ENCODE results near the gene POC1B. TPM values are rescaled to one million over a fixed set of nuclear protein-coding genes. Genes with fewer than 3 reads are reported as not detected.
A peak's percentile ranks its signal among the peaks of the same experiment; 100 is the strongest.

POC1B gene
- total RNA-seq, 2 donors from 2014 or later = 11.9 to 30.7 TPM

DNA sequence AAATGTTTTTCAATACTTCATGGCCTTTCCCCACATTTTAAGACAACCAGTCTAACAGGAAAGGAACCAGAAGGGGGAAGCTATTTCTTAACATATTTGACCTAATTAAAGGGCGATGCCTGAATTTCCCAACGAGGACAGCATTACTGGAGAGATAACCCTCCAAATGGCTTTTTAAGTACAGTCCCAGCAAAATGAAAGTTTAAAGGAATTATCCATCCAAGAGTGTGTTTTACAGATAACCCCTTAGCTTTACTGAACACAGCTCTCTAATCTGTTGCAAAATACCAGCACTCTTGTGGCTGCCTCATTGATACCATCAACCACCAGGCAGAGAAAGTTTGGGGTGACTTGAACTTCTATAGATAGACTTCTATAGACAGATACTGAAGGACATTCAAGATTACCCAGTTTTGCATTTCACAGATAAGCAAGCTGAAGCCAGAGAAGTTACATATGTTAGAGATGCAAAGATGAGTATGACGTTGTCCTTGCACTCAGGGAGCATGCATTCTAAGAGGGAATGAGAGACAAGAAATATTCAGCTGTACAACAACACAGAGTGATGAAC, 132.2 kb downstream of the POC1B start:
- TF ChIP-seq, protein P1, sequence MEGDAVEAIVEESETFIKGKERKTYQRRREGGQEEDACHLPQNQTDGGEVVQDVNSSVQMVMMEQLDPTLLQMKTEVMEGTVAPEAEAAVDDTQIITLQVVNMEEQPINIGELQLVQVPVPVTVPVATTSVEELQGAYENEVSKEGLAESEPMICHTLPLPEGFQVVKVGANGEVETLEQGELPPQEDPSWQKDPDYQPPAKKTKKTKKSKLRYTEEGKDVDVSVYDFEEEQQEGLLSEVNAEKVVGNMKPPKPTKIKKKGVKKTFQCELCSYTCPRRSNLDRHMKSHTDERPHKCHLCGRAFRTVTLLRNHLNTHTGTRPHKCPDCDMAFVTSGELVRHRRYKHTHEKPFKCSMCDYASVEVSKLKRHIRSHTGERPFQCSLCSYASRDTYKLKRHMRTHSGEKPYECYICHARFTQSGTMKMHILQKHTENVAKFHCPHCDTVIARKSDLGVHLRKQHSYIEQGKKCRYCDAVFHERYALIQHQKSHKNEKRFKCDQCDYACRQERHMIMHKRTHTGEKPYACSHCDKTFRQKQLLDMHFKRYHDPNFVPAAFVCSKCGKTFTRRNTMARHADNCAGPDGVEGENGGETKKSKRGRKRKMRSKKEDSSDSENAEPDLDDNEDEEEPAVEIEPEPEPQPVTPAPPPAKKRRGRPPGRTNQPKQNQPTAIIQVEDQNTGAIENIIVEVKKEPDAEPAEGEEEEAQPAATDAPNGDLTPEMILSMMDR (IDR thresholded peaks at IDR 0.05) = no peak
- no peak for DNase-seq (ENCODE audit: low spot score)
- H3K27ac ChIP-seq = no peak overlapping the region

DNA sequence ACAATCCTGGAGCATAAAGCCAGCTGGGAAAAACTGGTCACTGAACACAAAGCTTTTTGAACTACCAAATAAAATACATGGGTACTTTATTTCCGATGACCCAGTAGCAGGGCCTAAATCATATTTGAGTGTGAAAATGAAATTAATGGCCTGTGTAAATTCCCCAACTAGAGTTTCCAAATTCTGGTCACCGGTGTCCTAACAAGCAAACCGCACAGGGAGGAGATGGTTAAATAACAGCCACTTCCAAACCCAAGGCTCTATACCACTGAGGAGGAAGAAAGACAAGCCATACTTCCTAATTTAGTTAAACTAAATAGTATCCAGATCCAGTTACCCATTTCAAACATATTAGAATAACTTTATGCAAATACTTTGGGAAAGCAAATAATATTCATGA, 133.5 kb downstream of the POC1B start:
- Histone ChIP-seq H3K27ac (no peak overlapping the region), H3K4me3 (no peak overlapping the region), H3K36me3 (no peaks in the 10 kb centered on the region), H3K9me3 (no peaks in the 10 kb centered on the region), H3K27me3 (replicated peaks; ENCODE audit: insufficient read depth) (no peaks in the 10 kb centered on the region), H3K4me1 (ENCODE audit: control insufficient read depth in 1 of 2, low read depth in 2 of 2) (peaks cover 3 to 13% of the 10 kb centered on the region in 2 donors)
- peak; percentile 14 for ATAC-seq (ENCODE audit: insufficient number of reproducible peaks, low FRiP score, low read depth)
- DNase-seq (ENCODE audit: low spot score) = no peak
- TF ChIP-seq, protein P1 (IDR thresholded peaks at IDR 0.05) = no peak

More for the DNA sequence above, 132.2 kb downstream of the POC1B start:
- ATAC-seq (ENCODE audit: insufficient number of reproducible peaks, low FRiP score, low read depth) = no peak
- Histone ChIP-seq H3K27me3 (replicated peaks; ENCODE audit: insufficient read depth) (no peaks in the 10 kb centered on the region), H3K9me3 (no peaks in the 10 kb centered on the region), H3K36me3 (no peaks in the 10 kb centered on the region), H3K4me3 (no peak overlapping the region), H3K4me1 (ENCODE audit: control insufficient read depth in 1 of 2, low read depth in 2 of 2) (peaks cover 3 to 13% of the 10 kb centered on the region in 2 donors)

GRCh38 chr12:89391726-89392336, 134.0 kb downstream of the POC1B start:
- no peaks in the 10 kb centered on the region for H3K9me3 ChIP-seq
- H3K4me1 ChIP-seq (ENCODE audit: control insufficient read depth in 1 of 2, low read depth in 2 of 2) = peaks cover 3 to 13% of the 10 kb centered on the region in 2 donors
- H3K27ac ChIP-seq = no peak overlapping the region
- no peaks in the 10 kb centered on the region for H3K36me3 ChIP-seq
- no peak for ATAC-seq (ENCODE audit: insufficient number of reproducible peaks, low FRiP score, low read depth)
- no peaks in the 10 kb centered on the region for H3K27me3 ChIP-seq (replicated peaks; ENCODE audit: insufficient read depth)
- TF ChIP-seq, protein P1 (IDR thresholded peaks at IDR 0.05) = no peak
- no peak for DNase-seq (ENCODE audit: low spot score)
- no peak overlapping the region for H3K4me3 ChIP-seq

GRCh38 chr12:89390802-89391673, 134.8 kb downstream of the POC1B start:
- TF ChIP-seq, protein P1 (IDR thresholded peaks at IDR 0.05) = no peak
- Histone ChIP-seq H3K4me3 (no peak overlapping the region), H3K4me1 (ENCODE audit: control insufficient read depth in 1 of 2, low read depth in 2 of 2) (peaks cover 3 to 16% of the 10 kb centered on the region in 2 donors), H3K27me3 (replicated peaks; ENCODE audit: insufficient read depth) (no peaks in the 10 kb centered on the region), H3K36me3 (no peaks in the 10 kb centered on the region), H3K9me3 (no peaks in the 10 kb centered on the region), H3K27ac (no peak overlapping the region)
- DNase-seq (ENCODE audit: low spot score) (no peak), ATAC-seq (ENCODE audit: insufficient number of reproducible peaks, low FRiP score, low read depth) (no peak)

Data from thoracic aorta (tissue), 2 donors.